Esophagus (tissue), 2 donors: ENCODE measurements around the gene MYLK4. TPM values are rescaled to one million over a fixed set of nuclear protein-coding genes. Genes with fewer than 3 reads are reported as not detected.

ENCODE experiments used
- H3K27ac ChIP-seq, 2 donors: one replicate each; pipeline ENCODE4 v1.5.1; 2013; ENCODE audit warnings: low read depth in 2 of 2, mild to moderate bottlenecking in 2 of 2, inconsistent platforms in 1 of 2, low read length in 1 of 2, moderate library complexity in 1 of 2
- H3K27me3 ChIP-seq, 2 donors: one replicate each; pipeline ENCODE4 v1.6.1; 2013; ENCODE audit warnings: low read length in 2 of 2, control low read depth in 1 of 2, mild to moderate bottlenecking in 1 of 2; ENCODE audit not compliant: insufficient read depth in 2 of 2, control insufficient read depth in 1 of 2
- H3K36me3 ChIP-seq, 2 donors: one replicate each; pipeline ENCODE4 v1.6.1; 2013; ENCODE audit warnings: low read length in 1 of 2; ENCODE audit not compliant: control insufficient read depth in 2 of 2, insufficient read depth in 2 of 2
- H3K4me1 ChIP-seq, 2 donors: one replicate each; pipeline ENCODE4 v1.6.1; 2013; ENCODE audit warnings: low read length in 1 of 2; ENCODE audit not compliant: control insufficient read depth in 2 of 2, insufficient read depth in 2 of 2
- H3K4me3 ChIP-seq, 2 donors: one replicate each; pipeline ENCODE4 v1.5.1; 2013; ENCODE audit warnings: low read length in 2 of 2, mild to moderate bottlenecking in 2 of 2, low read depth in 1 of 2, moderate library complexity in 1 of 2
- H3K9me3 ChIP-seq, 2 donors: one replicate each; pipeline ENCODE4 v1.6.1; 2013; ENCODE audit warnings: mild to moderate bottlenecking in 2 of 2, low read depth in 1 of 2, low read length in 1 of 2, moderate library complexity in 1 of 2; ENCODE audit not compliant: control insufficient read depth in 2 of 2, insufficient read depth in 1 of 2
- WGBS, 2 donors: extraction: QIAGEN DNeasy Blood & Tissue Kit; methylation state at CpG; one replicate each; pipeline ENCODE4 v1.1.7; 2013; 5-methylcytosine and 5-hydroxymethylcytosine counted together
- polyA plus RNA-seq, 2 donors: library from polyadenylated mRNA; stranded (reverse); fragments of 200-250 nt; gene quantifications; one replicate each; pipeline ENCODE4 v1.2.3, GENCODE V29; 2013
- donor health status: healthy with polysubstance abuse.
- donor health status: Bipolar disorder and iron deficiency.

The MYLK4 gene
- polyA plus RNA-seq, 2 donors: 0.59 to 0.75 TPM

GRCh38 chr6:2731281-2731909 lies 19.3 kb downstream of the MYLK4 start:
- Histone ChIP-seq H3K4me3 (no peak overlapping the region), H3K36me3 (no peaks in the 10 kb centered on the region), H3K27ac (no peak overlapping the region), H3K4me1 (no peaks in the 10 kb centered on the region), H3K27me3 (no peaks in the 10 kb centered on the region), H3K9me3 (no peaks in the 10 kb centered on the region)
- 69 to 74% methylated on average over 5 of the region's 5 CpGs for WGBS, 2 donors

GRCh38 chr6:2730353-2731107 lies 20.2 kb downstream of the MYLK4 start:
- Histone ChIP-seq H3K4me1 (no peaks in the 10 kb centered on the region), H3K27me3 (no peaks in the 10 kb centered on the region), H3K9me3 (no peaks in the 10 kb centered on the region), H3K27ac (no peak overlapping the region), H3K4me3 (no peak overlapping the region), H3K36me3 (no peaks in the 10 kb centered on the region)
- 68 to 72% methylated on average over 9 of the region's 9 CpGs for WGBS, 2 donors

- Histone ChIP-seq H3K4me1 (no peaks in the 10 kb centered on the region), H3K9me3 (no peaks in the 10 kb centered on the region), H3K27ac (no peak overlapping the region), H3K4me3 (no peak overlapping the region), H3K36me3 (no peaks in the 10 kb centered on the region), H3K27me3 (no peaks in the 10 kb centered on the region)
- 92% methylated on average over 10 of the region's 10 CpGs for WGBS, 2 donors
These were observed 20.8 kb downstream of the MYLK4 start for GRCh38 chr6:2729921-2730320.

- no peaks in the 10 kb centered on the region for H3K9me3 ChIP-seq
- H3K36me3 ChIP-seq: no peaks in the 10 kb centered on the region
- no peak overlapping the region for H3K27ac ChIP-seq
- 53 to 54% methylated on average over 8 of the region's 8 CpGs for WGBS, 2 donors
- H3K4me1 ChIP-seq: no peaks in the 10 kb centered on the region
- H3K4me3 ChIP-seq: no peak overlapping the region
- no peaks in the 10 kb centered on the region for H3K27me3 ChIP-seq
These were observed 24.6 kb downstream of the MYLK4 start for GRCh38 chr6:2725999-2726567.

GRCh38 chr6:2725364-2725988 lies 25.2 kb downstream of the MYLK4 start:
- Histone ChIP-seq H3K36me3 (no peaks in the 10 kb centered on the region), H3K4me3 (no peak overlapping the region), H3K9me3 (no peaks in the 10 kb centered on the region), H3K27ac (no peak overlapping the region), H3K4me1 (no peaks in the 10 kb centered on the region), H3K27me3 (no peaks in the 10 kb centered on the region)
- WGBS, 2 donors: 85 to 86% methylated on average over 8 of the region's 8 CpGs

GRCh38 chr6:2721219-2721618 lies 29.5 kb downstream of the MYLK4 start:
- H3K4me1 ChIP-seq: no peaks in the 10 kb centered on the region
- H3K27ac ChIP-seq: no peak overlapping the region
- no peak overlapping the region for H3K4me3 ChIP-seq
- H3K27me3 ChIP-seq: no peaks in the 10 kb centered on the region
- H3K36me3 ChIP-seq: no peaks in the 10 kb centered on the region
- 87 to 90% methylated on average over 3 of the region's 3 CpGs for WGBS, 2 donors
- H3K9me3 ChIP-seq: no peaks in the 10 kb centered on the region

- no peak overlapping the region for H3K27ac ChIP-seq
- WGBS, 2 donors: 73 to 82% methylated on average over 2 of the region's 2 CpGs
These were observed 31.6 kb downstream of the MYLK4 start for GRCh38 chr6:2719093-2719455.

GRCh38 chr6:2718334-2719092 lies 32.2 kb downstream of the MYLK4 start:
- no peaks in the 10 kb centered on the region for H3K36me3 ChIP-seq
- H3K27me3 ChIP-seq: no peaks in the 10 kb centered on the region
- 68 to 72% methylated on average over 6 of the region's 6 CpGs for WGBS, 2 donors
- no peak overlapping the region for H3K4me3 ChIP-seq
- no peak overlapping the region for H3K27ac ChIP-seq
- peaks cover 0 to under 1% of the 10 kb centered on the region in 2 donors for H3K4me1 ChIP-seq
- no peaks in the 10 kb centered on the region for H3K9me3 ChIP-seq

More at GRCh38 chr6:2719093-2719455, 31.6 kb downstream of the MYLK4 start:
- Histone ChIP-seq H3K36me3 (no peaks in the 10 kb centered on the region), H3K4me3 (no peak overlapping the region), H3K27me3 (no peaks in the 10 kb centered on the region), H3K4me1 (no peaks in the 10 kb centered on the region), H3K9me3 (no peaks in the 10 kb centered on the region)

GRCh38 chr6:2716936-2717700 lies 33.6 kb downstream of the MYLK4 start:
- no peak overlapping the region for H3K4me3 ChIP-seq
- peaks cover 0 to 3% of the 10 kb centered on the region in 2 donors for H3K4me1 ChIP-seq
- no peak overlapping the region for H3K27ac ChIP-seq
- no peaks in the 10 kb centered on the region for H3K36me3 ChIP-seq
- H3K27me3 ChIP-seq: no peaks in the 10 kb centered on the region
- 72 to 79% methylated on average over 9 of the region's 9 CpGs for WGBS, 2 donors
- H3K9me3 ChIP-seq: no peaks in the 10 kb centered on the region
